Stimulated activated CD4-positive, alpha-beta T cell treated with anti-CD3 and anti-CD28 coated beads, Interleukin-12 subunit alpha, Interleukin-12 subunit beta, amount 100 ng/mL, for 48 hours (primary cell): Measurements from ENCODE around the gene PCSK5.
A peak's percentile ranks its signal among the peaks of the same experiment; 100 is the strongest.

Experiments
- DNase-seq, 3 donors: peaks; one replicate each; pipeline ENCODE4 v3.0.0-alpha.2; 2020; ENCODE audit warnings: low read depth in 2 of 3, low spot score in 1 of 3

Gene PCSK5

DNA sequence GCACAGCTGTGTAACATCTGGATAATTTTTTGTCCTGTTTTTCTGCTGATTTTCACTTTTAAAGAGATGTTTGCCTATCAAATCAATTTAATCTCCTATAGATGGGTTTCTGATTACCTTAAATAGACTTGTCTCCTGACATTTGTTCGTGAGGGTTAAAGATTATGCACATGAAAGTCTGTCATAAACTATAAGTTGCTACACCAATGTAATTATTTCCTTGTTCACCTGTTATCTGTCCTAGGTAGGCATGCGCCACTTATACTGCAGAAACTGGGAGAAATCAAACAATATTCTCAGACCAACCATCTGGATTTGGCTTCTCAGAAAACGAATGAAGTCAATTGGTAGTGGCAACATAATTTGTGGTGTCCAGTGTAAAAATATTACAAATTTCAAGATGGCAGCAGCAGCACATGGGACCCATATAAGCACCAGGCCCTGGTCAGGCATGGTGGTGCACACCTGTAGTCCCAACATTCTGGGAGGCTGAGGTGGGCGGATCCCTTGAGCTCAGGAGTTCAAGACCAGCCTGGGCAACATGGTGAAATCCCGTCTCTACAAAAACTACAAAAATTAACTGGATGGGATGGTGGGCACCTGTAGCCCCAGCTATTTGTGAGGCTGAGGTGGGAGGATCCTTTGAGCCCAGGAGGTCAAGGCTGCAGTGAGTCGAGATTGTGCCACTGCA lies 483.5 kb downstream of the PCSK5 start:
- no peak for DNase-seq

DNA sequence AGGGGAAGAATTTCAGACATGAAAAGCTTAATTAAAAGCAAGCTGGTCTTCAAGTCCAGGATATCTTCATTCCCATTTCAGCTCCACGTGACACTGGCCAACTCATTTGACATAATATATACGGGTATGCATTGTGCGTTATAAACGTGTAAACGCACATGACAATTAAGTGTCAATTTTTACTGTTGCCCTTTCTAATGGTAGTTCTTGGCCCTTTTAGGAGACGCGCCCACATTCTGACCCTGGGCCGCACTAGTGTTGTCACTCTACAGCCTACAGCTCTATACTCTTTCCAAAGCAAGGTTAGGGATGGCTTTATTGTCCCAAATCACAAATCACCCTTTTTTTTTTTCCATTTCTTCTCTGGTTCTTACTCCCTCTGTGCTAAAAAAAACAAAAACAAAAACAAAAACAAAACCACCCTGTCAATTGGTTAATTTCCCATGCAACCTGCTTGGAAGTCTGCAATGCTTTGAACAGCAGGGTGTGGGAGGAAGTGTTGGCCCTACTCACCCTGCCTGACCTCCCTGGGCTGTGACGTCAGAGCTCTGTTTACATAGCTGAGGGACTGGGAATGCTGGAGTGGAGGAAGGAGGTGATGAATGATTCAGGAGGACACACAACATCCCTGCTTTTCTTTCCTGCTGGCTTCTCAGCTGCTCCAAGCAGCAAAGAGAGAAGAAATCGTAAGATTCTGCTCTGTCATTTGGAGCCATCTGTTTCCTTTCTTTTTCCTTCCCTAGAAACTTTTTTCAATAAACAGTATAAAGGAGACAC lies 484.5 kb downstream of the PCSK5 start:
- DNase-seq, result no peak

DNA sequence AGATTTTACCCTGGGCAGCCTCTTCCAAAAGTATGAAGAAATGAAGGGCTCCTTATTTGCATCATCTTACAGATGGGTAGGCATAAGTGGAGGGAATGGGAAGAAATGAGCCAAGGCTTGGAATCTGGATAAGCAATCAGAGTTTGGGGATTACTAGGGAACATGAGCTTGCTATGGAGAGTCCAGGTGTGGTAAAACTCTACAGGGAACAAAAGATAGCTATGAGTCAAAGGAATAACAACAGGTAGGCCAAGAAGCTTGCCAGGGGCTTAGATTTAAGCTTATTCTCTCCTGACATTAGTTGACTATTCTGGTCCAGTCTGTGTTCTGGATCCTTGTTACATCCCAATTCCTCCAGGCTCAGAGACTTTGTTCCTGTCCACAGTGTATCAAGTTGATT lies 487.3 kb downstream of the PCSK5 start:
- DNase-seq, result no peak

DNA sequence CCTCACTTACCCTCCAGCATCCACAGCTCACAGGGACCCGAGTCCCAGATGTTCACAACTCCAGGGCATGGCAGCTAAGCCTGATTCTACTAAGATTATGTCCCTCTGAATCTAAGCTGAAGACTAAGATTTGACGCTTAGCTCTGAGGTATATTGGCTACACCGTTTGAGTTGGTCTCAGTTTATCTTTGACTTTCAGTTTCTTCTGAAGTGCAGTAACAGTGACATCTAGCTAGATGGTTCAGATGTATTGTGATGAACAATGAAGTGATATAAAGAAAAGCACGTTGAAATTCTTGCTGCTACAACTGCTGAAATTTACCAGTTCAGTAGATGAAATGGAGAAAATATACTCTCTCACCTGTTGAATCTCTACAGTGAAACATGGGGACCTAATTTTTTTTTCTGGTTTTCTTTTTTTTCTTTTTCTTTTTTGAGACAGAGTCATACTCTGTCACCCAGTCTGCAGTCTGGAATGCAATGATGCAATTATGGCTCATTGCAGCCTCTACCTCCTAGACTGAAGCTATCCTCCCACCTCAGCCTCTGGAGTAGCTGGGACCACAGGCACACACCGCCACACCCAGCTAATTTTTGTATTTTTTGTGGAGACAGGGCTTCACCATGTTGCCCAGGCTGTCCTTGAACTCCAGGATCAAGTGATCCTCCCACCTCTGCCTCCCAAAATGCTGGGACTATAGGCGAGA lies 488.0 kb downstream of the PCSK5 start:
- DNase-seq, result no peak

DNA sequence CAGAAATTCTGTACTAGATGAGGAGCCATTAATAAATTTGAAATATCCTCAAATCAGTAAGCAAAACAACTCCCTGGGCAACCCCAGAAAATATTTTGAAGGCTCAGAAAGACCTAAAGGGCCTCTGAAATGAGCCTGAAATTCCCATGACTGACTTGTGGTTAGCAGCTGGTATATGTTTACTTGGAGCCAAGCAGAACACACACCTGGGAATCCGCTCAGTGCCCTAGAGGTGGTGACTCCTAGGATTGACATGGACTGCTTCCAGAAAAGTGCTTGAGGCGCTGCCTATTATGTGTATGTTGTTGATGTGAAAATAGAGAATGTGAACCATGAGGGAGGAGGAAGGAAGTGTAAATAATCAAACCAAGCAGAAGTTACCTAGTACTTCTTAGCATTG lies 489.0 kb downstream of the PCSK5 start:
- DNase-seq, result no peak

DNA sequence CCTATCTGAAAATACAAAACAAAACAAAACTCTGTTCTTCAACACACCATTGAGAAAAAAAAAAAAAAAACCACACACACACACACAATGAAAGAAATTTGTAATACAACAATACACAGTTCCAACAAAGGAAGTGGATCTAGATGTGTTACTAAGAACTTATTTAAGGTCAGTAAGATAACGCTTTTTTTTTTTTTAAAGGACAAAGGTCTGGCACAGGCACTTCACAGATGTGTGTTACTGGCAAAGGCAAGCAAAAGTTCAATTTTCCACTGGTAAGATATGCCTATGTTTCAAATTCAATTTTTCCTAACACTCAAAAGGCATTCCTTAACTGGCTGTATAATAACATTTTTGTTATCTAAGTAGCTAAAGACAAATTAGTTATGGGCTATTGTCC lies 500.2 kb downstream of the PCSK5 start:
- no peak for DNase-seq

DNA sequence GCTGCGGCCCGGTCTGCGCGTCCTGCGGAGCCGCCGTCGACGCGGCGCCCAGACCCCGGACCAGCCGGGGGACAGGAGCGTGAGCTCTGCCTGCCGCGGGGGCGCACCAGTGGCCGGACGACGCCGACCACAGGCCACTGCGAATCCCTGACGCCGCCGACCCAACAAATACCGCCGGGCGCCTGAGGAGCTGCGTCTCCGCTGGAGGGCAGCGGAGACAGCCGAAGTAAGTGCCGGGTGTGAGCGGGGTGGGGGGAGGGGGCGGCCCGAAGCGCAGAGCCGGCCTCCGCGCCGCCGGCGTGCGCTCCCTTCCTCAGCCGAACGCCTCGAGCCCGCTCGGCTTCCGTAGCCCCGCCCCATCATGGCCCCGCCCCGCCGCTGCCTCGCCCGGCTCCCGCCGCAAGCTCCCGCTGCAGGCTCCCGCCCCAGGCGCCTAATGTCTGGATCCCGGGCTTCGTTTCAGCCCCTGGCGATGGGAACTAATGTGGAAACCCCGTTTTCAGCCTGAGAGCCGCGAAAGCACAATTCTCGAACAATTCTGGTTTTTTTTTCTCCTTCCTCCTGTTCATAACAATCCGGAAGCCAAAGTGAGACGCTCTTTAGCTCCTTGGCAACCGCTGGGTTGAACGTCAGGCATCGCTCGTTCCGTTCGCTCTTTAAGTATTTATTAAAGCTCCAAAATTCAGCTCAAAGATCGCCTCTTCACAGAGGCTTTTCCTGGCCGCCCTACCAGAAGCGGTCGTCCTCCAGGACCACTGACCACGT lies 503.9 kb downstream of the PCSK5 start, which contains the start of gene RFK:
TSS of gene RFK (minus strand) at position 232 of the 765 bp plus-strand sequence. CDS start 255 bp downstream, outside the sequence.
- DNase-seq, result peak; percentile 83 to 93 (median 90)

DNA sequence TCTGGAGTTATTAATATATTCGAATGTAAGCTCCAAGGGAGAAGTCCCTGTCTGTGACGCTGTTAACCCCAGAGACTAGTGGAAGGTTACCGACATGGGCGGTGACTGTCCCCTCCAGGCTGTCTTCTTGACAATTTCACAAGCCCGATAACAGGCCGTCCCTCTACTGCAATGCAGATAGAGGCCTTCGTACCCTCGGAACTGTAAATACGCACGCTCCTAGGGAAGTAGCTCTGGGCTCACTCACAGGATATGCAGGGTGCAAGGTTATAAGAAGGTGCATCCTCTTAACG lies 504.4 kb downstream of the PCSK5 start:
- peak; percentile 32 to 45 (median 37) for DNase-seq

DNA sequence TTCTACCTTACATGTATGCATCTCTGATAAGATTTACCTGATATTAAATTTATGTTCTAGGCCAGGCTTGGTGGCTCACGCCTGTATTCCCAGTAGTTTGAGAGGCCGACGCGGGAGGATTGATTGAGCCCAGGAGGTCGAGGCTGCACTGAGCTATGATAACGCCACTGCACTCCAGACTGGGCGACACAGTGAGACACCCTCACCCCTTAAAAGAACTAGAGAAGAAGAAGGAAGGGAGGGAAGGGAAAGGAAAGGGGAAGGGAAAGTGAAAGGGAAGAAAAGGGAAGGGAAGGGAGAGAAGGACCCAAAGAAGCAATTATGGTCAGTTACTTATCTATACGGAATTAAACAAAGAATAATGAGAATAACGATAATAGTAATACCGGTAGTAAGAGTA lies 504.9 kb downstream of the PCSK5 start:
- DNase-seq, result no peak

DNA sequence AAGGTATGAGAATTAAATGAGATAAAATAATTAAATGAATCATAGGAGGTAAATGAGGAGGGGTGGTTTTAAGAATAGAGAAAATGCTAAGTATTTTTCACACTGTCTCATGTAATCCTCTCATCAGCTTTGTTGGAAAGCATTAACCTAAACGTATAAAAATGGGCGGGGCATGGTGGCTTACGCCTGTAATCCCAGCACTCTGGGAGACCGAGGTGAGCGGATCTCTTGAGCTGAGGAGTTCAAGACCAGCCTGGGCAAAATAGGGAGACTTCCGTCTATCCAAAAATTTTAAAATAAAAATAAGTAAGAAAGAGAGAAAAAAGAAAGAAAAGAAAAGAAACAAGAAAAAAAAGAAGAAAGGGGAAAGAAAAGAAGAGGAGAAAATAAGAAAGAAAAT lies 505.7 kb downstream of the PCSK5 start:
- DNase-seq, result no peak

DNA sequence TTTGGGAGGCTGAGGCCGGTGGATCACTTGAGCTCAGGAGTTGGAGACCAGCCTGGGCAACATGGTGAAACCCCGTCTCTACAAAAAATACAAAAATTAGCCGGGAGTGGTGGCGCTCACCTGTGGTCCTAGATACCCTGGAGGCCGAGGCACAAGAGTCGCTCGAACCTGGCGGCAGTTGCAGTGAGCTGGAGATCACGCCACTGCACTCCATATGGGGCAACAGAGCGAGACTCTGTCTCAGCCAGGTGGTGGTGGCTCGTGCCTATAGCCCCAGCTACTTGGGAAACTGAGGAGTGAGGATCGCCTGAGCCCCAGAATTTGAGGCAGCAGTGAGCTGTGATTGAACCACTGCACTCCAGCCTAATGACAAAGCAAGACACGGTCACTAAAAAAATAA lies 506.1 kb downstream of the PCSK5 start:
- no peak for DNase-seq

DNA sequence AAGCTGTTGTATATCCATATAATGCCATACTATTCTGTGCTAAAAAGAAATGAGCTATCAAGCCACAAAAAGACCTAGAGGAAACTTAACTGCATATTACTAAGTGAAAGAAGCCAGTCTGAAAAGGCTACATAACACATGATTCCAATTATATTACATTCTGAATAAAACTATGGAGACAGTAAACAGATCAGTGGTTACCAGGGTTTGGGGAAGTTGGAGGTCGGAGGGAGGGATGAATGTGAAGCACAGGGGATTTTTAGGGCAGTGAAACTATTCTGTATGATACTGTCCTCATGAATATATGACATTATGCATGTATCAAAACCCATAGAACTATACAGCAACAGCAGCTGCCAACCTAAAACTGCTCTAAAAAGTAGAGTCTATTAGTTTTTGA lies 509.4 kb downstream of the PCSK5 start:
- no peak for DNase-seq

DNA sequence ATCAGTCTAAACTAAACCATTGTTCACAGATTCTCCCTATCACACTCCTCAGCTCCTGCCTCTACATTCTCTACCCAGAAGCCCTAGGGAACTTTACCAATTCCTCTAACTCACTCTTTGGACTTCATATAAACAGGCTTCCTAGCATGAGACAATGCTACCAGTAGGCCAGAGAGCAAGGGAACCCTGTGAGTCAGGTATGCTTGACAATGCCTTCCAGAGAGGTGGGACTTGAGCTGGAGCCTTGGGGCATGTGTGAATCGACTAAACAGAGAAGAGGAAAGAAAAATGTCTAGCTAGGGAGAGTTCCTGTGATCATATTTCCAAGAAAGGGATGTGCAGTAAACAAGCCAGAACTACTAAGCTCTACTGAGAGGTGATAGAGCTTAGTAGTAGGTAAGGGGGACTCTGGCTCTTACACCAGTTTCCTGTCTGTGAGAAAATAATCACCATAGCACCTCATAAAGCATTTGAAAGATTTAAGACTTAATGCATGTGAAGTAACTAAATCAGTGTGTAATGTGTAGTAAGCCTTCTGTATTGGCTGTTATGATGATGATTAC lies 510.1 kb downstream of the PCSK5 start:
- no peak for DNase-seq

DNA sequence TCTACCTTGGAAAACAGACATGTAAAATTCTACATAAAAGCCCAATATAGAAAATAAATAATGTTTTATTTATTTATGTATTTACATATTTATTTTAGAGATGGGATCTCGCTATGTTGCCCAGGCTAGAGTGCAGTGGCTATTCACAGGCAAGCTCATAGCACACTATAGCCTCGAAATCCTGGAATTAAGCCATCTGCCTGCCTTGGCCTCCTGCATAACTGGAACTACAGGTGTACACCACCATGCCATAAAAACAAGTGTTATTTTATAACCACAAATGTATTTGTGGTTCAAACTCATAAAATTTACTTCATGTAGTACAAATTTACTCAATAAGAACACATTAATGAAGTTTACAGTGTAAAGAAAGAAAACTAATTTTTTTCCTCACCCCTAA lies 510.7 kb downstream of the PCSK5 start:
- no peak for DNase-seq

DNA sequence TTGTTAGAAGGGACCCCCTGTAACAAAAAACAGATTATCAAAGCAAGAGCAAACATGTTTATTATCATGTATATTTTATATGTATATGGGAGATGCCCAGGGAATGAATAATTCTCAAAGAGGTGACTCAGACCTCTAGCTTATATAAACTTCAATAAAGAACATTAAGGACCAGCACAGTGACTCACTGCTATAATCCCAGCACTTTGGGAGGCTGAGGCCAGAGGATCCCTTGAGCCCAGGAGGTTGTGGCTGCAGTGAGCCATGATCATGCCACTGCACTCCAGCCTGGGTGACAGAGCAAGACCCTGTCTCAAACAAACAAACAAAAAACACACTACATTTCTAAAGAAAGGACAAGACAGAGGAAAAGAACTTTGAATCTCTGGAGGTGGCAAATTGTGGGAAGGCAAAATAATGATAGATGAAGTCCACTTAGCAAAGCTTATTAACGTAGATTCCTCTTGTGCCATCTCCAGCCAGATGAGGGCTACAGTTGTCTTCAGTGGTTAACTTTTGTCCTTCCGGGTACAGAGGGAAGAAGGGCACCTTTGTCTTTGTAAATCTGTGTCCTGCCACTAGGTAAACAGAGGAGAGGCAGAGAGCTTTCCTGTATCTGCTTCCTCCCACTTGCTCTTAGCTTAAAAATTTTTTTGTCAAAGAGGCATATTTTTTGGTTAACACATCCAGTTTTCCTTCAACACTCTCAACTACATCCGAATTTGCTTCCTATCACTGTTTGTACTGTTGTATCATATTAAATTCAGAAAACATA lies 511.3 kb downstream of the PCSK5 start:
- no peak for DNase-seq

DNA sequence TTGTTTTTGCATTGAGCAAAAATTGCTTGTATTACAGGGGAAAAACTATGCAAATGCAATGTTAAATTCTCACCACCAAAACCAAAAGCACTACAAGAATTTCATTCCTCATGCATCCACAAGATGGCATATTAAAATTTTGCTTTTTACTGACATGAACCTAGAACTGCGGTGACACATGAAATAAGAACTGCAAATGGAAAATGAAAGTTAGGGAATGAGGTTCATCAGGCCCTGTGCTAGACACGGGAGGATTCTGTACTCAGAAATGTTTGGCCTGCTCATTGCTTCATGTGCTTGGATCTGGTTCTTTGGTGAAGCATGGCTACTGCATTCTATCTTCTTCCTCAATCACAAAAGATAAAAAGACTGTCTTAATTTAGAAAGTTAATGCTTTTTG lies 512.9 kb downstream of the PCSK5 start:
- DNase-seq, result no peak

DNA sequence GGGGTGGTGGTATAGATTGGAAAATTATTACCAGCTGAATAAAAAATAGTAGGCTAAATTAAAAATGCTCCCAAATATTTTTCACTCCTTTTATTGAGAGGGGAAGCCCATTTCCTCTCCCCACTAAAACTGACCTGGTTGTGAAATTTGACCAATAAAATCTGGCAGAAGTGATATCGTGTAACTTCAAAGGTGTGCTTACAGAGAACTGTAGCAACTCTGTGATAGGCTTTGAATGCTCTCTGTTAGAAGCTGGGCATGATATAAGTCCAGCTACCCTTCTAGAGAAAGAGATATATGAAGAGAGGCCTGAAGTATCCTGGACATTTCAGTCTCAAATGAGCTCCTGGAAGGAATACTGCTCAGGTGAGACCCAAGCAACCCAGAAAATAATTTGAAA lies 513.9 kb downstream of the PCSK5 start:
- no peak for DNase-seq

DNA sequence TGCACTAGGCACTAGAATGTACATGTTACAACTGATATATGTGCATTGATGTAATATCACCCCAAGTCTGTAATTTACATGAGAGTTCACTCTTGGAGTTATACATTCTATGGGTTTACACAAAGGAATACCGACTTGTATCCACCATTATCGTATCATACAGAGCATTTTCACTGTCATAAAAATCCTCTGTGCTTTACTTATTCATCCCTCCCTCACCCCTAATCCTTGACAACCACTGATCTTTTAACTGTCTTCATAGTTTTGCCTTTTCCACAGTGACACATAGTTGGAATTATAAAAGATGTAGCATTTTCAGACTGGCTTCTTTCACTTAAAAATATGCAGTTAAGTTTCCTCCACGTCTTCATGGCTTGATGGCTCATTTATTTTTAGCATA lies 514.9 kb downstream of the PCSK5 start:
- no peak for DNase-seq

DNA sequence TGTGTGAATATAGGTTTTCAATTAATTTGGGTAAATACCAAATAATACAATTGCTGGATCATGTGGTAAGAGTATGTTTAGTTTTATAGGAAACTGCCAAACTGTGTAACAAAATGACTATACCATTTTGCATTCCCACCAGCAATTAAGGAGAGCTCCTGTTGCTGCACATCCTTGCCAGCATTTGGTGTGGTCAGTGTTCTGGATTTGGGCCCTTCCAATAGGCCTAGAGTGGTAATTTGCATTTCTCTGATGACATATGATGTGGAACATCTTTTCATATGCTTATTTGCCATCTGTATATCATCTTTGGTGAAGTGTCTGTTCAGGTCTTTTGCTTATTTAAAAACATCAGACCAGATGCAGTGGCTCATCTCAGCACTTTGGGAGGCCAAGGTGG lies 515.4 kb downstream of the PCSK5 start:
- no peak for DNase-seq
